GM19238 (cell line): Measurements from ENCODE around the gene KCNK16.

Source experiments
- DNase-seq: peaks from one replicate; pipeline ENCODE4 v3.0.0; 2011; ENCODE audit warnings: low spot score; ENCODE audit not compliant: insufficient read length

Gene KCNK16

GRCh38 chr6:39280247-39280731, 42.2 kb downstream of the KCNK16 start:
- DNase-seq = no peak

GRCh38 chr6:39279539-39279938, 43.0 kb downstream of the KCNK16 start:
- DNase-seq = no peak

GRCh38 chr6:39276379-39276995, 46.0 kb downstream of the KCNK16 start:
- DNase-seq = no peak

GRCh38 chr6:39274903-39275302, 47.6 kb downstream of the KCNK16 start:
- DNase-seq = no peak

GRCh38 chr6:39274471-39274870, 48.0 kb downstream of the KCNK16 start:
- DNase-seq = no peak

GRCh38 chr6:39273406-39273821, 49.1 kb downstream of the KCNK16 start:
- DNase-seq = no peak

- DNase-seq = no peak
Observed at GRCh38 chr6:39269961-39270360, 52.5 kb downstream of the KCNK16 start.

GRCh38 chr6:39268721-39269120, 53.8 kb downstream of the KCNK16 start:
- DNase-seq = no peak

GRCh38 chr6:39268171-39268570, 54.3 kb downstream of the KCNK16 start:
- DNase-seq = no peak

- DNase-seq = no peak
Observed at GRCh38 chr6:39266782-39267355, 55.6 kb downstream of the KCNK16 start.

GRCh38 chr6:39266375-39266774, 56.1 kb downstream of the KCNK16 start:
- DNase-seq = no peak
